H9 (cell line): Measurements from ENCODE around the gene ZNF408. TPM values are rescaled to one million over a fixed set of nuclear protein-coding genes. Genes with fewer than 3 reads are reported as not detected.
A peak's percentile ranks its signal among the peaks of the same experiment; 100 is the strongest.

Experiments
- DNase-seq: peaks from one replicate; pipeline ENCODE4 v3.0.0-alpha.2; 2017
- H2AFZ ChIP-seq: one replicate; pipeline ENCODE4 v1.6.1; 2013; ENCODE audit warnings: mild to moderate bottlenecking, low read length, control low read depth, moderate library complexity
- H2AK5ac ChIP-seq: 2 replicates; pipeline ENCODE4 v1.6.1; 2013; ENCODE audit warnings: low read length, control low read depth, mixed read lengths; ENCODE audit not compliant: insufficient read length
- H2BK120ac ChIP-seq: one replicate; pipeline ENCODE4 v1.6.1; 2013; ENCODE audit warnings: low read depth, mild to moderate bottlenecking, low read length, control low read depth, inconsistent platforms; ENCODE audit not compliant: poor library complexity, severe bottlenecking
- H2BK12ac ChIP-seq: 2 replicates; pipeline ENCODE4 v1.6.1; 2013; ENCODE audit warnings: low read length, control low read depth, mixed read lengths, low read depth; ENCODE audit not compliant: insufficient read length
- H2BK15ac ChIP-seq: 2 replicates; pipeline ENCODE4 v1.6.1; 2013; ENCODE audit warnings: low read depth, low read length, control low read depth
- H2BK20ac ChIP-seq: one replicate; pipeline ENCODE4 v1.6.1; 2013; ENCODE audit warnings: low read depth, mild to moderate bottlenecking, low read length, control low read depth, inconsistent platforms; ENCODE audit not compliant: poor library complexity, severe bottlenecking
- H2BK5ac ChIP-seq: 2 replicates; pipeline ENCODE4 v1.6.1; 2013; ENCODE audit warnings: low read length, control low read depth, mixed read lengths; ENCODE audit not compliant: insufficient read length
- H3K14ac ChIP-seq: 2 replicates; pipeline ENCODE4 v1.6.1; 2013; ENCODE audit warnings: low read length, control low read depth; ENCODE audit not compliant: insufficient read depth
- H3K18ac ChIP-seq: 2 replicates; pipeline ENCODE4 v1.6.1; 2013; ENCODE audit warnings: low read depth, mild to moderate bottlenecking, mixed read lengths, low read length, control low read depth; ENCODE audit not compliant: insufficient read length
- H3K23ac ChIP-seq: 2 replicates; pipeline ENCODE4 v1.6.1; 2013; ENCODE audit warnings: low read length, control low read depth, mixed read lengths, low read depth; ENCODE audit not compliant: insufficient read length
- H3K23me2 ChIP-seq: 2 replicates; pipeline ENCODE4 v1.6.1; 2013; ENCODE audit warnings: low read depth, mild to moderate bottlenecking, mixed read lengths, low read length, control low read depth; ENCODE audit not compliant: insufficient read length, poor library complexity, severe bottlenecking
- H3K27ac ChIP-seq: 2 replicates; pipeline ENCODE4 v1.5.1; 2013; ENCODE audit warnings: low read length, control low read depth, mixed read lengths, low read depth; ENCODE audit not compliant: insufficient read length
- H3K27me3 ChIP-seq: 2 replicates; pipeline ENCODE4 v1.6.1; 2013; ENCODE audit warnings: low read length, control low read depth, inconsistent platforms; ENCODE audit not compliant: insufficient read depth
- H3K4ac ChIP-seq: 2 replicates; pipeline ENCODE4 v1.6.1; 2013; ENCODE audit warnings: low read depth, mild to moderate bottlenecking, control low read depth, inconsistent platforms, low read length, moderate library complexity
- H3K4me1 ChIP-seq: 2 replicates; pipeline ENCODE4 v1.6.1; 2013; ENCODE audit warnings: low read length, control low read depth, inconsistent platforms; ENCODE audit not compliant: insufficient read depth
- H3K4me2 ChIP-seq: 2 replicates; pipeline ENCODE4 v1.6.1; 2013; ENCODE audit warnings: low read length, control low read depth, mixed read lengths; ENCODE audit not compliant: insufficient read length, insufficient read depth
- H3K56ac ChIP-seq: 2 replicates; pipeline ENCODE4 v1.6.1; 2013; ENCODE audit warnings: low read depth, mild to moderate bottlenecking, mixed read lengths, low read length, control low read depth; ENCODE audit not compliant: insufficient read length
- H3K79me1 ChIP-seq: 2 replicates; pipeline ENCODE4 v1.6.1; 2013; ENCODE audit warnings: low read depth, mild to moderate bottlenecking, moderate library complexity, low read length, control low read depth, inconsistent platforms; ENCODE audit not compliant: insufficient read depth, poor library complexity, severe bottlenecking
- H3K79me2 ChIP-seq: 2 replicates; pipeline ENCODE4 v1.6.1; 2013; ENCODE audit warnings: low read length, control low read depth, inconsistent platforms; ENCODE audit not compliant: insufficient read depth
- H3K9ac ChIP-seq: 2 replicates; pipeline ENCODE4 v1.6.1; 2013; ENCODE audit warnings: low read length, control low read depth, mixed read lengths; ENCODE audit not compliant: insufficient read length; ENCODE audit errors: extremely low read depth
- H3K9me3 ChIP-seq: one replicate; pipeline ENCODE4 v1.6.1; 2013; ENCODE audit warnings: low read depth, low read length, inconsistent platforms; ENCODE audit not compliant: control insufficient read depth
- H3T11ph ChIP-seq: one replicate; pipeline ENCODE4 v1.6.1; 2013; ENCODE audit warnings: mild to moderate bottlenecking, low read length, control low read depth, inconsistent platforms
- H4K20me1 ChIP-seq: one replicate; pipeline ENCODE4 v1.6.1; 2013; ENCODE audit not compliant: control insufficient read depth, insufficient read length, insufficient read depth
- H4K5ac ChIP-seq: 2 replicates; pipeline ENCODE4 v1.6.1; 2013; ENCODE audit warnings: low read depth, mild to moderate bottlenecking, mixed read lengths, low read length, control low read depth; ENCODE audit not compliant: insufficient read length
- H4K8ac ChIP-seq: replicated peaks from 2 replicates; pipeline ENCODE4 v1.6.1; 2013; ENCODE audit warnings: low read length, control low read depth, mixed read lengths, low read depth; ENCODE audit not compliant: insufficient read length
- H4K91ac ChIP-seq: 2 replicates; pipeline ENCODE4 v1.6.1; 2013; ENCODE audit warnings: low read depth, mild to moderate bottlenecking, moderate library complexity, mixed read lengths, low read length, control low read depth; ENCODE audit not compliant: insufficient read length
- H3K27ac Mint-ChIP-seq, 3 experiments: 2 replicates in 2 of 3; 3 replicates in 1 of 3; pipeline ENCODE4 v1.8.0; 2020 to 2021; ENCODE audit warnings: mixed read lengths in 3 of 3, mild to moderate bottlenecking in 1 of 3, moderate library complexity in 1 of 3
- H3K27me3 Mint-ChIP-seq: 2 replicates; pipeline ENCODE4 v1.8.0; 2021; ENCODE audit warnings: low read depth, mild to moderate bottlenecking, moderate library complexity, mixed read lengths
- H3K36me3 Mint-ChIP-seq, 3 experiments: 2 replicates in 2 of 3; 3 replicates in 1 of 3; pipeline ENCODE4 v1.8.0; 2020 to 2021; ENCODE audit warnings: low read depth in 3 of 3, mixed read lengths in 3 of 3; ENCODE audit not compliant: insufficient read depth in 1 of 3
- H3K4me1 Mint-ChIP-seq, 2 experiments: 2 replicates each; pipeline ENCODE4 v1.8.0; 2020; ENCODE audit warnings: mixed read lengths in 2 of 2
- H3K4me3 Mint-ChIP-seq, 2 experiments: 2 replicates in 1 of 2; 3 replicates in 1 of 2; pipeline ENCODE4 v1.8.0; 2020 to 2021; ENCODE audit warnings: mild to moderate bottlenecking in 2 of 2, mixed read lengths in 2 of 2, moderate library complexity in 1 of 2
- H3K9me3 Mint-ChIP-seq, 2 experiments: 2 replicates in 1 of 2; 3 replicates in 1 of 2; pipeline ENCODE4 v1.8.0; 2020; ENCODE audit warnings: mild to moderate bottlenecking in 2 of 2, mixed read lengths in 2 of 2, moderate library complexity in 1 of 2
- WGBS: extraction: QIAGEN DNeasy Blood & Tissue Kit; methylation state at CpG from one replicate; pipeline ENCODE4 v1.1.7; 2013; ENCODE audit warnings: missing lambda C conversion rate, low lambda C conversion rate, mixed read lengths; ENCODE audit not compliant: insufficient read length; ENCODE audit errors: extremely low coverage; 5-methylcytosine and 5-hydroxymethylcytosine counted together
- total RNA-seq: library from RNA; stranded (reverse); gene quantifications from 2 replicates; pipeline ENCODE4 v1.2.1, GENCODE V29; 2021
- TF ChIP-seq, protein P1 (sequence below): fragments of 200-600 bp; sonication (generic); conservative IDR thresholded peaks from 3 replicates; pipeline ENCODE4 v1.8.0; 2021; ENCODE audit warnings: antibody characterized with exemption, mild to moderate bottlenecking

ZNF408 gene
- total RNA-seq, 1 experiment from 2014 or later = 16.6 TPM

DNA sequence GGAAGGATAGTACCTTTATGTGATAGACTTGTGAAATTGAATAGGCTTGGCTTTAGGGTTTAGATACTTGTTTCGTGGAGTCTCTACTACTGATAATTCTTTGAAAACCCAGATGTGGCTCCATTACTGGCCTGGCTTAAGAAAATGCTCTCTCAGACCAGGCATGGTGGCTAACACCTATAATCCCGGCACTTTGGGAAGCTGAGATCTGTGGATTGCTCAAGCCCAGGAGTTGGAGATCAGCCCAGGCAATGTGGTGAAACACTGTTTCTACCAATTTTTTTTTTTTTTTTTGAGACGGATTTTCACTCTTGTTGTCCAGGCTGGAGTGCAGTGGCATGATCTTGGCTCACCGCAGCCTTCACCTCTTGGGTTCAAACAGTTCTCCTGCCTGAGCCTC lies 42.6 kb upstream of the ZNF408 start:
- H3K36me3 Mint-ChIP-seq = peaks cover 17 to 68% (median 60%) of the 10 kb centered on the region in 3 experiments; a peak in 6 of 7 replicates
- H3K4ac ChIP-seq = no peak overlapping the region
- no CpG with 5 or more reads among the region's 4 CpGs for WGBS

More for the DNA sequence above, 42.6 kb upstream of the ZNF408 start:
- H3K23me2 ChIP-seq = no peaks in the 10 kb centered on the region
- Mint-ChIP-seq H3K4me1 (no peaks in the 10 kb centered on the region), H3K4me3 (no peak overlapping the region), H3K27me3 (no peaks in the 10 kb centered on the region), H3K27ac (peak overlapping the region in 1 of 3 experiments; percentile 85; a peak in 1 of 7 replicates), H3K9me3 (no peaks in the 10 kb centered on the region)
- H2BK20ac ChIP-seq = no peak overlapping the region
- H3K9me3 ChIP-seq = no peaks in the 10 kb centered on the region
- no peak overlapping the region for H2BK120ac ChIP-seq
- DNase-seq = no peak
- H4K20me1 ChIP-seq = no peaks in the 10 kb centered on the region
- no peaks in the 10 kb centered on the region for H3K4me1 ChIP-seq
- no peak overlapping the region for H2AFZ ChIP-seq
- no peaks in the 10 kb centered on the region for H3K79me2 ChIP-seq
- no peak overlapping the region for H3K56ac ChIP-seq
- no peaks in the 10 kb centered on the region for H3K27me3 ChIP-seq
- H3K23ac ChIP-seq = no peak overlapping the region
- H3K18ac ChIP-seq = no peak overlapping the region
- H3T11ph ChIP-seq = no peak overlapping the region
- TF ChIP-seq, protein P1, sequence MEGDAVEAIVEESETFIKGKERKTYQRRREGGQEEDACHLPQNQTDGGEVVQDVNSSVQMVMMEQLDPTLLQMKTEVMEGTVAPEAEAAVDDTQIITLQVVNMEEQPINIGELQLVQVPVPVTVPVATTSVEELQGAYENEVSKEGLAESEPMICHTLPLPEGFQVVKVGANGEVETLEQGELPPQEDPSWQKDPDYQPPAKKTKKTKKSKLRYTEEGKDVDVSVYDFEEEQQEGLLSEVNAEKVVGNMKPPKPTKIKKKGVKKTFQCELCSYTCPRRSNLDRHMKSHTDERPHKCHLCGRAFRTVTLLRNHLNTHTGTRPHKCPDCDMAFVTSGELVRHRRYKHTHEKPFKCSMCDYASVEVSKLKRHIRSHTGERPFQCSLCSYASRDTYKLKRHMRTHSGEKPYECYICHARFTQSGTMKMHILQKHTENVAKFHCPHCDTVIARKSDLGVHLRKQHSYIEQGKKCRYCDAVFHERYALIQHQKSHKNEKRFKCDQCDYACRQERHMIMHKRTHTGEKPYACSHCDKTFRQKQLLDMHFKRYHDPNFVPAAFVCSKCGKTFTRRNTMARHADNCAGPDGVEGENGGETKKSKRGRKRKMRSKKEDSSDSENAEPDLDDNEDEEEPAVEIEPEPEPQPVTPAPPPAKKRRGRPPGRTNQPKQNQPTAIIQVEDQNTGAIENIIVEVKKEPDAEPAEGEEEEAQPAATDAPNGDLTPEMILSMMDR = no peak
- no peak overlapping the region for H4K91ac ChIP-seq
- no peaks in the 10 kb centered on the region for H3K79me1 ChIP-seq
- H3K4me2 ChIP-seq = no peak overlapping the region
- no peak overlapping the region for H3K9ac ChIP-seq
- H2BK15ac ChIP-seq = no peak overlapping the region
- H2BK12ac ChIP-seq = no peak overlapping the region
- H2BK5ac ChIP-seq = no peak overlapping the region
- no peak overlapping the region for H3K27ac ChIP-seq
- no peak overlapping the region for H3K14ac ChIP-seq
- no peak overlapping the region for H2AK5ac ChIP-seq
- no peak overlapping the region for H4K8ac ChIP-seq
- H4K5ac ChIP-seq = no peak overlapping the region
